GM12878 (cell line): ENCODE data around the gene ANGEL2. TPM values are rescaled to one million over a fixed set of nuclear protein-coding genes. Genes with fewer than 3 reads are reported as not detected.
A peak's percentile ranks its signal among the peaks of the same experiment; 100 is the strongest.

ENCODE experiments used
- ATAC-seq: fragments of 200-7000 bp; cut with Tn5 transposase; 3 replicates; pipeline ENCODE4 v1.9.1; 2020; ENCODE audit warnings: mild to moderate bottlenecking, moderate library complexity
- BruUV-seq: library from RNA; stranded (reverse); fragments of 400-500 nt; replicated peaks from 2 replicates; lab custom pipeline; 2021; lab: Mats Ljungman, UMichigan
- CTCF ChIA-PET: fragments of 300-600 bp; sonication (Branson Sonifier 250); formaldehyde crosslinking; extraction: SDS; loops from one replicate; lab custom pipeline; 2021; ENCODE audit warnings: inconsistent platforms; lab: Yijun Ruan, JAX
- POLR2A ChIA-PET: fragments of 350-600 bp; formaldehyde crosslinking; extraction: SDS; loops from one replicate; lab custom pipeline; 2021; ENCODE audit warnings: inconsistent platforms; lab: Charles Lee
- RAD21 ChIA-PET: fragments of 300-600 bp; sonication (Branson Sonifier 250); formaldehyde crosslinking; loops from one replicate; lab custom pipeline; 2023; ENCODE audit warnings: antibody characterized with exemption; ENCODE audit not compliant: unreplicated experiment; lab: Charles Lee
- SMC1A ChIA-PET: fragments of 300-600 bp; sonication (Branson Sonifier 250); formaldehyde crosslinking; loops from one replicate; lab custom pipeline; 2023; ENCODE audit not compliant: unreplicated experiment, uncharacterized antibody; lab: Charles Lee
- DNase-seq: peaks from one replicate; pipeline ENCODE4 v3.0.0-alpha.2; 2011; ENCODE audit warnings: low read depth, low spot score
- FAIRE-seq: peaks from 3 replicates; lab custom pipeline; 2011; peaks lifted over from hg19 to GRCh38; lab: Jason Lieb, UNC
- H2AFZ ChIP-seq: 2 replicates; pipeline ENCODE4 v1.6.0; 2011; ENCODE audit warnings: low read depth, low read length, control low read depth; ENCODE audit not compliant: control insufficient read depth
- H3K27ac ChIP-seq: 2 replicates; pipeline ENCODE4 v1.5.1; 2011; ENCODE audit warnings: control low read depth; ENCODE audit not compliant: control insufficient read depth, insufficient read depth
- H3K27me3 ChIP-seq, 2 experiments: replicated peaks in 1 of 2; 2 replicates each; pipeline versions ENCODE4 v1.6.0 to v1.6.1; 2011; ENCODE audit warnings: low read length in 1 of 2; ENCODE audit not compliant: control insufficient read depth in 2 of 2, insufficient read depth in 2 of 2
- H3K36me3 ChIP-seq, 2 experiments: 2 replicates each; pipeline ENCODE4 v1.5.1; 2011; ENCODE audit warnings: low read length in 1 of 2; ENCODE audit not compliant: control insufficient read depth in 2 of 2, insufficient read depth in 2 of 2
- H3K4me1 ChIP-seq: 2 replicates; pipeline ENCODE4 v1.6.1; 2011; ENCODE audit warnings: mild to moderate bottlenecking, low read length, moderate library complexity, mixed read lengths; ENCODE audit not compliant: control insufficient read depth, insufficient read depth
- H3K4me2 ChIP-seq: 2 replicates; pipeline ENCODE4 v1.6.0; 2011; ENCODE audit warnings: control low read depth; ENCODE audit not compliant: control insufficient read depth, insufficient read depth
- H3K4me3 ChIP-seq: fragments of 200-600 bp; sonication (generic); 2 replicates; pipeline ENCODE4 v1.5.1; 2016
- H3K79me2 ChIP-seq: 2 replicates; pipeline ENCODE4 v1.6.0; 2011; ENCODE audit warnings: low read length; ENCODE audit not compliant: control insufficient read depth, insufficient read depth
- H3K9ac ChIP-seq: 2 replicates; pipeline ENCODE4 v1.8.0; 2011; ENCODE audit warnings: low read length, control low read depth, mixed read lengths; ENCODE audit not compliant: control insufficient read depth, insufficient read depth
- H3K9me3 ChIP-seq: replicated peaks from 3 replicates; pipeline ENCODE4 v1.5.1; 2011; ENCODE audit warnings: mild to moderate bottlenecking, low read length; ENCODE audit not compliant: control insufficient read depth, insufficient read depth
- H4K20me1 ChIP-seq: 2 replicates; pipeline ENCODE4 v1.6.0; 2011; ENCODE audit not compliant: control insufficient read depth, insufficient read depth
- ASH2L ChIP-seq: fragments of 300-600, 200-600 bp; sonication (generic); IDR thresholded peaks from 2 replicates; pipeline ENCODE4 v1.6.1; 2017; ENCODE audit warnings: low read depth, mild to moderate bottlenecking, borderline replicate concordance
- BACH1 ChIP-seq: fragments of 450-650 bp; IDR thresholded peaks from 2 replicates; pipeline ENCODE4 v1.6.1; 2017; ENCODE audit warnings: mild to moderate bottlenecking, borderline replicate concordance
- CBX3 ChIP-seq: fragments of 200-600 bp; sonication (generic); IDR thresholded peaks from 2 replicates; pipeline ENCODE4 v1.6.1; 2016; ENCODE audit warnings: low read depth, borderline replicate concordance
- EP300 ChIP-seq, 2 experiments: fragments of 150-350 bp in 1 of 2; IDR thresholded peaks; 2 replicates each; pipeline ENCODE4 v1.6.1; 2011 to 2012; ENCODE audit warnings: low read depth in 2 of 2, low read length in 2 of 2, borderline replicate concordance in 1 of 2, improper control_type of control experiment in 1 of 2, inconsistent platforms in 1 of 2; ENCODE audit not compliant: control insufficient read depth in 1 of 2
- NFXL1 ChIP-seq: fragments of 450-650 bp; IDR thresholded peaks from 2 replicates; pipeline ENCODE4 v1.6.1; 2017; ENCODE audit warnings: antibody characterized with exemption, mild to moderate bottlenecking, borderline replicate concordance
- NFYA ChIP-seq: IDR thresholded peaks from 2 replicates; pipeline ENCODE4 v1.6.1; 2011; ENCODE audit warnings: low read depth, mild to moderate bottlenecking, low read length, improper control_type of control experiment, borderline replicate concordance
- PML ChIP-seq: IDR thresholded peaks from 2 replicates; pipeline ENCODE4 v1.6.1; 2012; ENCODE audit warnings: low read length, inconsistent platforms
- SMAD5 ChIP-seq: IDR thresholded peaks from 2 replicates; pipeline ENCODE4 v1.6.1; 2016; ENCODE audit warnings: antibody characterized with exemption, low read depth
- SMC3 ChIP-seq: IDR thresholded peaks from 2 replicates; pipeline ENCODE4 v1.6.1; 2011; ENCODE audit warnings: low read length, improper control_type of control experiment, borderline replicate concordance
- SREBF2 ChIP-seq: IDR thresholded peaks from 2 replicates; pipeline ENCODE4 v1.6.1; 2012; ENCODE audit warnings: mild to moderate bottlenecking, low read length
- SUPT20H ChIP-seq: IDR thresholded peaks from 2 replicates; pipeline ENCODE4 v1.6.1; 2011; ENCODE audit warnings: low read depth, mild to moderate bottlenecking, low read length, moderate library complexity, borderline replicate concordance; ENCODE audit not compliant: control insufficient read depth
- ZNF24 ChIP-seq: fragments of 450-650 bp; IDR thresholded peaks from 2 replicates; pipeline ENCODE4 v1.6.1; 2017; ENCODE audit warnings: antibody characterized with exemption, mild to moderate bottlenecking
- WGBS: methylation state at CpG from one replicate; pipeline ENCODE4 v1.1.6; 2016; ENCODE audit warnings: low lambda C conversion rate; ENCODE audit not compliant: insufficient replicate concordance, insufficient coverage; ENCODE audit errors: missing lambda C conversion rate; 5-methylcytosine and 5-hydroxymethylcytosine counted together
- in situ Hi-C: fragments of 300-500 bp; cut with MboI; formaldehyde crosslinking; loops from 9 replicates; pipeline ENCODE4 v1.14.3; 2018; ENCODE audit warnings: mixed read lengths
- intact Hi-C: fragments of 100-400 bp; cut with micrococcal nuclease; formaldehyde crosslinking; loops from one replicate; pipeline ENCODE4 v1.14.2; 2022; ENCODE audit not compliant: unreplicated experiment
- polyA plus RNA-seq, 11 experiments: library from polyadenylated mRNA; depleted of rRNA in 4 of 11; unstranded in 6 of 11; stranded (reverse) in 5 of 11; fragments of >200 nt; fragmentation: Nextera tagmentation in 4 of 11; fragmentation: Illumina TruSeq in 1 of 11; extraction: Ambion mirVana in 4 of 11; extraction: Trizol in 1 of 11; gene quantifications; 1 replicate in 1 of 11; 2 replicates in 10 of 11; pipeline versions ENCODE4 v1.2.1 to v1.2.3, GENCODE V29; 2011 to 2016; ENCODE audit warnings: inconsistent platforms in 2 of 11, missing spikeins in 2 of 11, low read depth in 1 of 11
- total RNA-seq, 4 experiments: library from RNA; depleted of rRNA in 3 of 4; stranded (reverse); fragments of >200 nt in 3 of 4; fragmentation: Illumina TruSeq in 1 of 4; extraction: Trizol in 1 of 4; gene quantifications; 2 replicates each; pipeline versions ENCODE4 v1.2.1 to v1.2.3, GENCODE V29; 2013 to 2021
- TF ChIP-seq, protein P1 (sequence below), 3 experiments: IDR thresholded peaks in 2 of 3; conservative IDR thresholded peaks in 1 of 3; 2 replicates each; pipeline ENCODE4 v1.5.1; 2011; ENCODE audit warnings: low read depth in 3 of 3, low read length in 3 of 3, mild to moderate bottlenecking in 3 of 3, control low read depth in 2 of 3, moderate library complexity in 2 of 3, inconsistent platforms in 1 of 3, mixed read lengths in 1 of 3; ENCODE audit not compliant: control insufficient read depth in 2 of 3, insufficient read depth in 1 of 3; ENCODE audit errors: extremely low read depth in 1 of 3
- TF ChIP-seq, protein P2 (sequence below): fragments of 450-650 bp; IDR thresholded peaks from 2 replicates; pipeline ENCODE4 v1.6.1; 2018; ENCODE audit warnings: mild to moderate bottlenecking, low read depth, moderate library complexity; ENCODE audit not compliant: partially characterized antibody
- TF ChIP-seq, protein P3 (sequence below): fragments of 450-650 bp; IDR thresholded peaks from 2 replicates; pipeline ENCODE4 v1.6.1; 2017; ENCODE audit warnings: borderline replicate concordance
- TF ChIP-seq, protein P4 (sequence below): fragments of 450-650 bp; IDR thresholded peaks from 2 replicates; pipeline ENCODE4 v1.6.1; 2014; ENCODE audit warnings: mild to moderate bottlenecking

ANGEL2 gene
- total and polyA plus RNA-seq, 10 of the 15 experiments (the other 5 are each of a cell fraction or from before 2014, with no cell fraction given): 6.3 to 53.9 (median 30.7) TPM

DNA sequence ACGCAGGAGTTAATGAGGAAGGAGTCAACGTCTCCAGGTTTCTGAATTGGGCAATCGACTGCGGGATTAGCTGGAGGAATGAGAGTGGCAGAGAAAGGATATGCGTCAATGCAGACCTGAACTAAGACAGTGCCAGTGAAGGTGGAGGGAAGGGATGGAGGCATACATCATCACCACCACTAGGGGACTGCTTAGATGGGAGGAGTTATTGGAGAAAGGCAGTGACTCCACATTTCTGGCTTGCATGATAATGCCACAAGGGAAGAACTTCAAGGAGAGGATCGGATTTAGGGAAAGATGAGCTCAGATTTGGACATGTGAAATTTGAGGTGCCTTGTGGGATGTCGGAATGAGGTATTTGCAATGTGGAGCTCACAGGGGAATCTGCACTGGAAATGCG is 47.9 kb downstream of the ANGEL2 start:
- 0 out of 2 replicates have a peak overlapping the region, but pooled peaks have one; percentile 12 for H3K27ac ChIP-seq
- no peak overlapping the region for H2AFZ ChIP-seq
- intact Hi-C loops: loop anchor here (1.0 kb wide), 1 partner anchor 12 kb away; no protein-coding TSS in a partner anchor
- no peak overlapping the region for H3K9ac ChIP-seq
- ChIA-PET POLR2A (interaction anchor here (0.9 to 6.9 kb wide), 4 partner anchors 11 to 43 kb away, joined by 3 to 38 read pairs (median 3); no protein-coding TSS in a partner anchor), RAD21 (interaction anchor here (0.7 to 2.0 kb wide), 5 partner anchors 10 to 94 kb away, joined by 3 to 9 read pairs (median 3); no protein-coding TSS in a partner anchor), SMC1A (interaction anchor here (0.6 to 5.0 kb wide), 21 partner anchors 8 to 303 kb away, joined by 3 to 39 read pairs (median 4); no protein-coding TSS in a partner anchor), CTCF (interaction anchor here (0.7 to 6.2 kb wide), 21 partner anchors 9 to 218 kb away, joined by 3 to 61 read pairs (median 5); partner anchors contain the start of gene FLVCR1)
- in situ Hi-C loops: no loop called here
- no peaks in the 10 kb centered on the region for H3K79me2 ChIP-seq
- no peaks in the 10 kb centered on the region for H4K20me1 ChIP-seq
- no peaks in the 10 kb centered on the region for H3K27me3 ChIP-seq
- H3K4me1 ChIP-seq: peaks cover 24% of the 10 kb centered on the region
- H3K4me3 ChIP-seq: no peak overlapping the region
- peaks cover 15 to 34% of the 10 kb centered on the region in 2 experiments for H3K36me3 ChIP-seq
- ATAC-seq (peak; percentile 92), FAIRE-seq (no peak), DNase-seq (no peak)
- WGBS: 69% methylated on average over 8 of the region's 8 CpGs
- peak overlapping the region; percentile 40; the same call in 1 of the 2 replicates for H3K4me2 ChIP-seq
- no peaks in the 10 kb centered on the region for H3K9me3 ChIP-seq
- no TSS peak for BruUV-seq
- TF ChIP-seq ASH2L (no peak), SMAD5 (no peak), CBX3 (no peak), ZNF24 (no peak), SMC3 (peak; percentile 31; the same call in 1 of the 2 replicates), PML (no peak), BACH1 (no peak), NFYA (no peak), NFXL1 (no peak), SREBF2 (no peak), EP300 (IDR thresholded peaks at IDR 0.05; ENCODE audit: borderline replicate concordance in 1 of 2, control insufficient read depth in 1 of 2, low read depth in 2 of 2, low read length in 2 of 2) (no peak), SUPT20H (no peak)
- TF ChIP-seq, protein P1, sequence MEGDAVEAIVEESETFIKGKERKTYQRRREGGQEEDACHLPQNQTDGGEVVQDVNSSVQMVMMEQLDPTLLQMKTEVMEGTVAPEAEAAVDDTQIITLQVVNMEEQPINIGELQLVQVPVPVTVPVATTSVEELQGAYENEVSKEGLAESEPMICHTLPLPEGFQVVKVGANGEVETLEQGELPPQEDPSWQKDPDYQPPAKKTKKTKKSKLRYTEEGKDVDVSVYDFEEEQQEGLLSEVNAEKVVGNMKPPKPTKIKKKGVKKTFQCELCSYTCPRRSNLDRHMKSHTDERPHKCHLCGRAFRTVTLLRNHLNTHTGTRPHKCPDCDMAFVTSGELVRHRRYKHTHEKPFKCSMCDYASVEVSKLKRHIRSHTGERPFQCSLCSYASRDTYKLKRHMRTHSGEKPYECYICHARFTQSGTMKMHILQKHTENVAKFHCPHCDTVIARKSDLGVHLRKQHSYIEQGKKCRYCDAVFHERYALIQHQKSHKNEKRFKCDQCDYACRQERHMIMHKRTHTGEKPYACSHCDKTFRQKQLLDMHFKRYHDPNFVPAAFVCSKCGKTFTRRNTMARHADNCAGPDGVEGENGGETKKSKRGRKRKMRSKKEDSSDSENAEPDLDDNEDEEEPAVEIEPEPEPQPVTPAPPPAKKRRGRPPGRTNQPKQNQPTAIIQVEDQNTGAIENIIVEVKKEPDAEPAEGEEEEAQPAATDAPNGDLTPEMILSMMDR (IDR thresholded peaks at IDR 0.05 in 2 of 3, conservative IDR thresholded peaks at IDR 0.05 in 1 of 3; ENCODE audit: control insufficient read depth in 2 of 3, extremely low read depth in 1 of 3, insufficient read depth in 1 of 3, low read depth in 3 of 3, low read length in 3 of 3): peak; percentile 36 to 70 (median 66)
- TF ChIP-seq, protein P2, sequence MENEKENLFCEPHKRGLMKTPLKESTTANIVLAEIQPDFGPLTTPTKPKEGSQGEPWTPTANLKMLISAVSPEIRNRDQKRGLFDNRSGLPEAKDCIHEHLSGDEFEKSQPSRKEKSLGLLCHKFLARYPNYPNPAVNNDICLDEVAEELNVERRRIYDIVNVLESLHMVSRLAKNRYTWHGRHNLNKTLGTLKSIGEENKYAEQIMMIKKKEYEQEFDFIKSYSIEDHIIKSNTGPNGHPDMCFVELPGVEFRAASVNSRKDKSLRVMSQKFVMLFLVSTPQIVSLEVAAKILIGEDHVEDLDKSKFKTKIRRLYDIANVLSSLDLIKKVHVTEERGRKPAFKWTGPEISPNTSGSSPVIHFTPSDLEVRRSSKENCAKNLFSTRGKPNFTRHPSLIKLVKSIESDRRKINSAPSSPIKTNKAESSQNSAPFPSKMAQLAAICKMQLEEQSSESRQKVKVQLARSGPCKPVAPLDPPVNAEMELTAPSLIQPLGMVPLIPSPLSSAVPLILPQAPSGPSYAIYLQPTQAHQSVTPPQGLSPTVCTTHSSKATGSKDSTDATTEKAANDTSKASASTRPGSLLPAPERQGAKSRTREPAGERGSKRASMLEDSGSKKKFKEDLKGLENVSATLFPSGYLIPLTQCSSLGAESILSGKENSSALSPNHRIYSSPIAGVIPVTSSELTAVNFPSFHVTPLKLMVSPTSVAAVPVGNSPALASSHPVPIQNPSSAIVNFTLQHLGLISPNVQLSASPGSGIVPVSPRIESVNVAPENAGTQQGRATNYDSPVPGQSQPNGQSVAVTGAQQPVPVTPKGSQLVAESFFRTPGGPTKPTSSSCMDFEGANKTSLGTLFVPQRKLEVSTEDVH: no peak
- TF ChIP-seq, protein P3, sequence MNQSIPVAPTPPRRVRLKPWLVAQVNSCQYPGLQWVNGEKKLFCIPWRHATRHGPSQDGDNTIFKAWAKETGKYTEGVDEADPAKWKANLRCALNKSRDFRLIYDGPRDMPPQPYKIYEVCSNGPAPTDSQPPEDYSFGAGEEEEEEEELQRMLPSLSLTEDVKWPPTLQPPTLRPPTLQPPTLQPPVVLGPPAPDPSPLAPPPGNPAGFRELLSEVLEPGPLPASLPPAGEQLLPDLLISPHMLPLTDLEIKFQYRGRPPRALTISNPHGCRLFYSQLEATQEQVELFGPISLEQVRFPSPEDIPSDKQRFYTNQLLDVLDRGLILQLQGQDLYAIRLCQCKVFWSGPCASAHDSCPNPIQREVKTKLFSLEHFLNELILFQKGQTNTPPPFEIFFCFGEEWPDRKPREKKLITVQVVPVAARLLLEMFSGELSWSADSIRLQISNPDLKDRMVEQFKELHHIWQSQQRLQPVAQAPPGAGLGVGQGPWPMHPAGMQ: no peak
- TF ChIP-seq, protein P4, sequence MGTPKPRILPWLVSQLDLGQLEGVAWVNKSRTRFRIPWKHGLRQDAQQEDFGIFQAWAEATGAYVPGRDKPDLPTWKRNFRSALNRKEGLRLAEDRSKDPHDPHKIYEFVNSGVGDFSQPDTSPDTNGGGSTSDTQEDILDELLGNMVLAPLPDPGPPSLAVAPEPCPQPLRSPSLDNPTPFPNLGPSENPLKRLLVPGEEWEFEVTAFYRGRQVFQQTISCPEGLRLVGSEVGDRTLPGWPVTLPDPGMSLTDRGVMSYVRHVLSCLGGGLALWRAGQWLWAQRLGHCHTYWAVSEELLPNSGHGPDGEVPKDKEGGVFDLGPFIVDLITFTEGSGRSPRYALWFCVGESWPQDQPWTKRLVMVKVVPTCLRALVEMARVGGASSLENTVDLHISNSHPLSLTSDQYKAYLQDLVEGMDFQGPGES: no peak
